ENCODE data around the gene ABCC3.
A peak's percentile ranks its signal among the peaks of the same experiment; 100 is the strongest.

GRCh38 chr17:50708050-50709000, 73.6 kb downstream of the ABCC3 start:
- TF ChIP-seq POLR2A (IDR thresholded peaks at IDR 0.05), result peak in 1 of 2 donors; percentile 1
- TF ChIP-seq, protein P1, sequence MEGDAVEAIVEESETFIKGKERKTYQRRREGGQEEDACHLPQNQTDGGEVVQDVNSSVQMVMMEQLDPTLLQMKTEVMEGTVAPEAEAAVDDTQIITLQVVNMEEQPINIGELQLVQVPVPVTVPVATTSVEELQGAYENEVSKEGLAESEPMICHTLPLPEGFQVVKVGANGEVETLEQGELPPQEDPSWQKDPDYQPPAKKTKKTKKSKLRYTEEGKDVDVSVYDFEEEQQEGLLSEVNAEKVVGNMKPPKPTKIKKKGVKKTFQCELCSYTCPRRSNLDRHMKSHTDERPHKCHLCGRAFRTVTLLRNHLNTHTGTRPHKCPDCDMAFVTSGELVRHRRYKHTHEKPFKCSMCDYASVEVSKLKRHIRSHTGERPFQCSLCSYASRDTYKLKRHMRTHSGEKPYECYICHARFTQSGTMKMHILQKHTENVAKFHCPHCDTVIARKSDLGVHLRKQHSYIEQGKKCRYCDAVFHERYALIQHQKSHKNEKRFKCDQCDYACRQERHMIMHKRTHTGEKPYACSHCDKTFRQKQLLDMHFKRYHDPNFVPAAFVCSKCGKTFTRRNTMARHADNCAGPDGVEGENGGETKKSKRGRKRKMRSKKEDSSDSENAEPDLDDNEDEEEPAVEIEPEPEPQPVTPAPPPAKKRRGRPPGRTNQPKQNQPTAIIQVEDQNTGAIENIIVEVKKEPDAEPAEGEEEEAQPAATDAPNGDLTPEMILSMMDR (IDR thresholded peaks at IDR 0.05), result peak in 1 of 6 experiments; percentile 0

Measured in Peyer's patch (tissue), 4 donors.